ENCODE data around the gene GABBR2. TPM values are rescaled to one million over a fixed set of nuclear protein-coding genes. Genes with fewer than 3 reads are reported as not detected.

GABBR2 gene
- total RNA-seq, 2 donors from 2014 or later: not detected

DNA sequence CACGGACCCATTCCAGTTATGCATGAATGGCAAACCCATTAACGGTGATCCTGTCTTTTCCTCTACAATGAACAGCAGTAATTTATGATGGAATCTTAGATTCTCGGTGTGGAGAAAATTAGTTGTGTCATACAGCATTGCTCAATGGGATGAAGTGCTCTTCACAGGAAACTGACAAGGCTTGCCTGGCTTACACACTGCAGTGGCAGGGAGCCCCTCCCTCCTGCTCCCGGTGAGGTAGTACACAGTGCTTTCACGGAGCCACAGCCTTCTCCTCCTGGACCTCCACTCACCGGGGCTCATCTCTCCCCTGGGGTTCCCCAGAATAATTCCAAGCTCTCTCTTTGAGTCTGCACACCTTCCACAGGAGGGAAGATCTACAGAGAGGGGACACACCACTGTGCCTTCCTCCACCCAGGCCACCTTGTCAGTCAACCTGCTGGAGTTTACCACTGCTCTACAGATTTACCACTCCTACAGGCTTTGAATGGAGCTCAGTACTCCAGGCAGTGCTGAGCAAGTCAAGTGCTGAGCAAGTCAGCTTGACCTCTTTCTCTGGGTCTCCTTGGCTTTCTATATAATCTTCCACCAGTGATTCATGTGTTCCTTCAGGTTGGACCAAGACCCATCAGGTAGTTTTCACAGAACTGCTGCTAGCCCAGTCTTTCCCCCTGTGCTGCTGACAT, 394.2 kb downstream of the GABBR2 start:
- H3K36me3 Mint-ChIP-seq: no peaks in the 10 kb centered on the region
- no peak for DNase-seq (ENCODE audit: low spot score in 2 of 2)
- no peaks in the 10 kb centered on the region for H3K9me3 Mint-ChIP-seq
- no peak overlapping the region for H3K27ac Mint-ChIP-seq
- no peak for ATAC-seq

DNA sequence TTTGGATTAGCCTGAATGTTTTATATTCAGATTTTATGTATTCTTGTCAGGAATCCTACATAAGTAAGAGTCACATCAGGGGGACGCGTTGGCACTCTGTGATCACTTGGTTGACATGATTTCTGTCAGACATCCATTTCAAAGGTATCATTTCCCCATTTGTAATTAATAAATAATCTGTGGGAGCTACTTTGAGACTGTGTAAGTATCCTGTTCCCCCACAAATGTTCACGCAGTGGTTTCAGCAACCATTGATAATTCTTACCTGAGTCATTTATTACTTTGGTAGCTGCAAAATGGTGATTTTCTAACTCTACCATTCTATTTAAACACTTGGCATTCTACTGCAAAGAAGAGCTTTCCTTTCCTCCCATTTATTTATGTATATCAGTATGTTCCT, 396.4 kb downstream of the GABBR2 start:
- DNase-seq (ENCODE audit: low spot score in 2 of 2): no peak
- H3K27ac Mint-ChIP-seq: no peak overlapping the region
- no peaks in the 10 kb centered on the region for H3K9me3 Mint-ChIP-seq
- no peaks in the 10 kb centered on the region for H3K36me3 Mint-ChIP-seq
- ATAC-seq: no peak

DNA sequence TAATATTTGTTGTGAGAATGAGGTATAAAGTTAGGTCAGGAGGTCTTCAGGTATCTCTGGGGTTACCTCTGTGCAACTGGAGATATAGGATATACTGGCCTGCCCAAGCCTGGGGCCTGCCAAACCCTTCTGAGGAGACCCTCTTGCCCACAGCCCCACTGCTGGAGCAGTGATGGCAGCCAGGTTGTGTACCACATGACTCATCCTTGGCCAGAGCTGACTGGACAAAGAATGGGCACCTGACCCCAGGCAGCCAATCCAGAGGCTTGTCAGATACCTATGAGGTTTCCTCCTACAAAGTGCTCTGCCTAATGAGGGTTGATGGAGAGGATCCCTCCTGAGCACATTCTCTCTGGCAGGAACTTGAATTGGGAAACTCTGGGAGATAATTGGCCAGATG, 397.2 kb downstream of the GABBR2 start:
- H3K36me3 Mint-ChIP-seq: no peaks in the 10 kb centered on the region
- no peak for ATAC-seq
- no peak for DNase-seq (ENCODE audit: low spot score in 2 of 2)
- no peak overlapping the region for H3K27ac Mint-ChIP-seq
- no peaks in the 10 kb centered on the region for H3K9me3 Mint-ChIP-seq

DNA sequence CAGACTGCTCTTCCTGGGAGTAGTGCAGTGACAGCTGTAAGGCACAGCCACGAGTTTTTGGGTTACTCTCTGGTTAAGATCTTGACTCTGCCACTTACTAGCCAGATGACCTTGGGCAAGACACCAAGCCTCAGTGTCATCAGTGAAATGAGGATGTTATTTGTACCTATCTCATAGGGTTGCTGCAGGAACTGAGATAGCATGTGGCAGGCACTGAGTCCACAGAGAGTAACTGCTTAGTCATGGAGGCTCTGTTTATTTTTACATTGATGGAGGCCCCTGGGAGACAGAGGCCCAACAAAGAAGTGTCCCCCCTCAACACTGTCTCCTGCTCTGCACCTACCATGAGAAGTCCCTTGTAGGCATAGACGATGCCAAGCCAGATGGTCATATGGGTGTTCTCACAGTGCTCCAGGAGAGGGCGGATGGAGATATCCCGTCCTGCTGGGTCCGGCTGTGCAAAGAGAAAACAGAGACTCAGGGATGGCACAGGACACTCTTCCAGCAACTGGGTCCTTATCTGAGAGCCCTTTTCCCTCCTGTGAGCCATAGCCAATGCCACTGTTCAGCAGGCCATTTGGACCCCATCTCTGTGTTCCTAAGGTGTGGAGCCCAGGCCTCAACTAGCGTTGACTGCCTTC, 397.9 kb downstream of the GABBR2 start:
- Mint-ChIP-seq H3K9me3 (no peaks in the 10 kb centered on the region), H3K27ac (no peak overlapping the region), H3K36me3 (no peaks in the 10 kb centered on the region)
- no peak for DNase-seq (ENCODE audit: low spot score in 2 of 2)
- no peak for ATAC-seq

DNA sequence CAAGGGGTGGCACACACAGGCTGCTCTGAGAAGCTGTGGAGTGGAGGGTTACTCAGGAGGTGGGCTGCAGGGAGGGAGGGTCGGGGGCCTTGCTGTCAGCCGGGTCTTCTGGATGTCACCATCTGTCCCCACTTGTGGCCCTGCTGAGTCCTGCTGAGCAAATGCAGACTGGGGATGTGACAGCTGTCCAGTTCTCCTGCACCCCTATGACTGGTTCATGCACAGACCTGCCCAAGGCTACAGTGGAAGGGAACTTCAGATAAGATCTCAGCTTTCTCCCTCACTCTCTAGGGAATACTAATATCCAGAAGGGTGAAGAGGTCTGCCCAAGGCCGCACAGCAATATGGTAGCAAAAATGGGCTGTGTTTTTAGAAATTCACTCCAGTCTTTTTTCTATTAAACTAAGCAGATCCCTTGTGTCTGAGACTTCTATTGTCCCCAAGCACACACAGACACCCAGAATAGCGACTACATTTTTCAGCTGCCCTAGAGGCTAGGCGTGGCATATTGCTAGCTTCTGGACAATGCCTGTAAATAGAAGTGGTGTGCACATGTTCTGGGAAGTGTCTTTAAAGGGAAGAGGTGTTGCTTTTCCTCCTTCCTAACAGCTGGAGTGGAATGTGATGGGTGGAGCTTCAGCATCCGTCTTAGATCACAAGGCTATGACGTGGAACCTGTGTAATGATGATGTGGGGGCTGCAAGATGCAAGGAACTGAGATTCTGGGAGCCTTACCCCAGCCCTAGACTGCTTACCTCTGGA, 402.2 kb downstream of the GABBR2 start:
- ATAC-seq (no peak), DNase-seq (ENCODE audit: low spot score in 2 of 2) (no peak)
- Mint-ChIP-seq H3K36me3 (no peaks in the 10 kb centered on the region), H3K27ac (peak overlapping the region in 1 of 2 donors; percentile 18), H3K9me3 (no peaks in the 10 kb centered on the region)

DNA sequence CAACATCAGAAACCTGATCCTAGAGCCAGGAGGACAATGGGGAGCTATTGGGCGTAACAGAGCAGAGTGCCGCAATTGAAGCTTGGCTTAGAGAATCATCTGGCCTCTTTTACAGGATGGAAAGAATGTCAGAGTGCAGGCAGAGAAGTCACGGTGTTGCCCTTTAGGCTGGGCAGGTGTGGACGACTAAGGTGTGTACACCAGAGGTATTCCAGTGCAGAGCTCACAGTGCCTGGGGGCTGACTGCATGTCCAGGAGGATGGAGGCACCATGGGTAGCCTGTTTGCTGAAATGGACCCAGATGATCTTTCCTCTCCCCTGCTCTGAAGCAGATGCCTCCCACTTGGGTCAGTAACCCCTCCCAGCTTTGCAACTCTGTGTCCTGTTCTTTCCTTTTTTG, 404.4 kb downstream of the GABBR2 start:
- ATAC-seq (no peak), DNase-seq (ENCODE audit: low spot score in 2 of 2) (no peak)
- no peak overlapping the region for H3K27ac Mint-ChIP-seq
- H3K36me3 Mint-ChIP-seq: no peaks in the 10 kb centered on the region
- H3K9me3 Mint-ChIP-seq: no peaks in the 10 kb centered on the region

DNA sequence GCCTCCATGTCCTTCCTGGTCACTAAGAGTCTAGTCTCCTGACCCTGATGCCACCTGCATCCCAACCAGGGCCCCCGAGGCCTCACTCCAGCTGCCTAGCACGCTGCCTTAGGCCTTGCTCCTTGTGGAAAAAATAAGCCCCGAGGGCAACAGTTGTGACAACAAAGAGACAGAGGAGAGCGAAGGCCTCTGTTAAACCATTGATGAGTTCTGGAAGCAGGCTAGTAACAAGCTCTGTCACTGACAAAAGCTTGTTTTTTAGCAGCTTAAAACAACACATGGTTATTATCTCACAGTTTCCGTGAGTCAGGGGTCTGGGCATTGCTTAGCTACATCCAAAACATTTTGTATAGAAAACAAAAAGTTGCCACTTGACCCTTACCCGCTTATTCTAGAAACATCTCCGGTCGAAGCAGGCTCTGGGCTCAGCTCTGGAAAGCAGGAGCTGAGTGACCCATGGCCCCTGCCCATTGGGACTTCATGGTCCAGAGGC, 405.1 kb downstream of the GABBR2 start:
- no peak for DNase-seq (ENCODE audit: low spot score in 2 of 2)
- ATAC-seq: no peak
- Mint-ChIP-seq H3K9me3 (no peaks in the 10 kb centered on the region), H3K36me3 (no peaks in the 10 kb centered on the region), H3K27ac (no peak overlapping the region)

DNA sequence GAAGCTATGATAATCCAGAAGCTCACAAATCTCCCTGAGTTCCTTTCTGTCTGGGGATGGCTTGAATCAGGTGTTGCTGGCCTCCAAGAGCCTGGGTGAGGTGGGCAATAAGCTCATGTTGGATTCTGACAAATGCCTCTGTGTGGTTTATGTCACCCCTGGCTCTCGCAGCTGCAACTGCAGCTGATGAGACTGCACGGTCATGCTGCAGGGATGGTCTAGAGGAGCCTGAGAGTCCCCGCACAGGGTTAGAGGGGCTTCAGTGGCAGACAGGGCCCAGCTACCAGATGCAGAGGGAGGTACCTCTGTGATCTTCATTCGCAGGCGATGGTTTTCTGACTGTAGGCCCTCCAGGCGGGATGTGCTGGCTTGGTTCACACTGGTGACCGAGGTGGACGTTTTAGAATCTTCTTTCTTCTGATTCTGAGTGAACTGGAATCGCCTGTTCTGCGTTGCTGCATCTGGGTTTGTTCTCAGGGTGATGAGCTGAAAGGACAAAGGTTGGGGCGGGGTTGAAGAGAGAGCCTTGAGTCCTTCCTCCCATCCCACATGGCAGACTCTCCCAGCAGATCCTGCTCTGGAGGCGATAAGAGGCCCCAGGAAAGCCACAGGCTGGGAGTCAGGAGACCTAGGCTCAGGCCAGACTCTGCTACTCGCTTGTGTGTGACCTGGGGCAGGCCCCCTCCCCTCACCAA, 405.6 kb downstream of the GABBR2 start:
- no peak for DNase-seq (ENCODE audit: low spot score in 2 of 2)
- ATAC-seq: no peak
- no peak overlapping the region for H3K27ac Mint-ChIP-seq
- no peaks in the 10 kb centered on the region for H3K36me3 Mint-ChIP-seq
- no peaks in the 10 kb centered on the region for H3K9me3 Mint-ChIP-seq

DNA sequence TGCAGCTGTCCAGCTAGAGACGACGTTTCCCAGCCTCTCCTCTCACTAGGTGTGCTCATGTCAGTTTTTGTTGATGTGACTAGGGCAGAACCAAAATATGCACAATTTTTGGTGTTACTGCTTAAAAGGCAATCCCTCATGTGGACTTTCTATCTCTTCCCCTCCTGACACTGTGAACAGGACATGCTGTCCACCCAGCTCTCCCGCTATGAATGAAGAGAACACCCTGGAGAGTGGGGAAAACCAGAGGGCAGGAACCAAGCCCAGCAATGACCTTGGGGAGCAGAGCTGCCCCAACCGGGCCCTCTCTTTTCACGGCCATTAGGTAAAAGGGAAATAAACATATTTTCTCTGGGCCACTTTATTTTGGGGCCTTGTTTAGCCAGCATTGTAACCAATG, 406.6 kb downstream of the GABBR2 start:
- no peaks in the 10 kb centered on the region for H3K9me3 Mint-ChIP-seq
- ATAC-seq: no peak
- no peak for DNase-seq (ENCODE audit: low spot score in 2 of 2)
- no peaks in the 10 kb centered on the region for H3K36me3 Mint-ChIP-seq
- peak overlapping the region in 1 of 2 donors; percentile 62 for H3K27ac Mint-ChIP-seq

DNA sequence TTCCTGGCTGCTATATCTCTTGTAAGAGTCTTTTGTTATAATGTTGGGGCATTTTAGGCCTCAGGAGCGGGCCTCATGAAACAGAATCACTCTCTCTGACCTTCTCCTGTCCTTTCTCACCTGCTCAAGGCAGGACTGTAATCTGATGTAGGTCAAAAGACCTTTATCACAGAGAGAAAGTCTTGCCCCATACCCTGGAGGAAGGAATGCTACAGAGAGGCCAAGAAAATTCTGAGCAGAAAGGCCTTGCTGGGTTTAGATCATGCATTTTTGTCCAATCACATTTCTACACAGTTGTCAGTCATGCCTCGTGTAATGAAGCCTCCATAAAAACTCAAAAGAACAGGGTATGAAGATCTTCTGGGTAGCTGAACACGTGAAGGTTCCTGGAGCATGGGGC, 408.1 kb downstream of the GABBR2 start:
- Mint-ChIP-seq H3K36me3 (no peaks in the 10 kb centered on the region), H3K27ac (no peak overlapping the region), H3K9me3 (no peaks in the 10 kb centered on the region)
- ATAC-seq (no peak), DNase-seq (ENCODE audit: low spot score in 2 of 2) (no peak)

DNA sequence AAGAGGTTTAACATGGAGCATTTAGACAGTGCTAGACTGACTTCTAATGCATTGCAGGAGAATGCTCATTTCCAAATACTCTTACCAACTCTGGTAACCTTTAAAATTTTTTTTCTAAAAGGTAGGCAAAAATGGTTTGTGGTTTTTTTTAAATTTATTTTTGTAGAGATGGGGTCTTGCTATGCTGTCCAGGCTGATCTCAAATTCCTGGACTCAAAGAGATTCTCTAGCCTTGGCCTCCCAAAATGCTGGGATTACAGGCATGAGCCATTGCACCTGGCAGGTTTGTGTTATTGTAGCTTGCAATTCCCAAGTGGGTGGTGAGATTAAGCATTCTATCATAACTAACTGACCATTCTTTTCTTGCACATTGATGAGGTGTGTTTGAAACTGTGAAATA, 410.3 kb downstream of the GABBR2 start:
- H3K27ac Mint-ChIP-seq: no peak overlapping the region
- no peak for DNase-seq (ENCODE audit: low spot score in 2 of 2)
- no peaks in the 10 kb centered on the region for H3K36me3 Mint-ChIP-seq
- H3K9me3 Mint-ChIP-seq: no peaks in the 10 kb centered on the region
- ATAC-seq: no peak

DNA sequence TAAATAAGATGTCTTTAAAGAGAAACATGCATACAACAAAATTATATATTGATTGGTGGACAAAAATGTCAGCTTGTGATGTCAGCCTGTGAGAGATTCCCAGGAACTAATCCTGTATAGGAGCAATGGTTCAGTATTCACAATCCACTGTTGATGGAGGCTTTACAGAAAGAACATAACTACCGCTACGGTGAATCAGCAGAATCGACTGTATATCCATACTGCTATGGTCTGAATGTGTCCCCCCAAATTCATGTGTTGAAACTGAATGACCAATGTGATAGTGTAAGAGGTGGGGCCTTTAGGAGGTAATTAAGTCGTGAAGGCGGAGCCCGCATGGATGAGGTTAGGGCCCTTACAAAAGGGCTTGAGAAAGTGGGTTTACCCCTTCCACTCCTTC, 412.9 kb downstream of the GABBR2 start:
- ATAC-seq: no peak
- Mint-ChIP-seq H3K27ac (no peak overlapping the region), H3K36me3 (no peaks in the 10 kb centered on the region), H3K9me3 (no peaks in the 10 kb centered on the region)
- DNase-seq (ENCODE audit: low spot score in 2 of 2): no peak

DNA sequence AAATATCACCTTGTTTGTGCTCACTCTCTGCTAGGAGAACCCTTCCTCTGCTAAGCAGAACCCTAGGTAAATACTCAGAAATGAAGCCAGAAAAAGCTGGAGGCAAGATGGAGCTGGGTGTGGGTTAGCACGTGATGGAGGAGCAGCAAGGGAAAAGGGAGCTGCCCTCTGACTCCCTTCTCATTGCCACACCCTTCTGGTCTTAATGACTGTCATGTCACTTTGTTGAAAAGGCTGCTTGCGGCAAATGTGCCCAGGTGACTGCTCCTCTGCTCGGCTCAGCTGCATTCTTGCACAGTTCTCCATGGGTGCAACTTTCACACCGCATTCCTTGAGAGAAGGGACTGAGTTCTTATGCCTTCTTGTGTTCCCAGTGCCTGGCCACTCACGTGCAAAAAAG, 416.9 kb downstream of the GABBR2 start:
- Mint-ChIP-seq H3K36me3 (no peaks in the 10 kb centered on the region), H3K9me3 (no peaks in the 10 kb centered on the region), H3K27ac (no peak overlapping the region)
- DNase-seq (ENCODE audit: low spot score in 2 of 2): no peak
- ATAC-seq: no peak

DNA sequence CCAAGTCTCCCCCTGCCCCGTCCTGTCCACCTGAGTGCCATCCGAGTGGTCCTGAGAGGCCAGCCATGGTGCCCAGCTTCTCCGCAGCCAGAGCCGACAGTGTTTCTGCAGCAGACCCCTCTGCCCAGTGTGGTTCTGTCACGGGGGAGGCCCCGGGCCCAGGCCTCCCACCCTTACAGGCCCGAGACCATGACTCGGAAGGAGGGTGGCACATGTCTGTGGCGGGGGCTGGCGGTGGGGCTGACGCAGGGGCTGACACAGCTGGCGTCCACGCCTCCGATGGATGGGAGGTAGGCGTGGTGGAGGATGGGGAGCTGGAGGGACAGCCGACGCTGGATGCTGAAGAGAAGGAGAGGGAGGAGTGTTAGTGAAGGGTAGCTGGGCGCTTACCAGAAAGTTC, 418.3 kb downstream of the GABBR2 start:
- DNase-seq (ENCODE audit: low spot score in 2 of 2): no peak
- H3K27ac Mint-ChIP-seq: no peak overlapping the region
- no peak for ATAC-seq

DNA sequence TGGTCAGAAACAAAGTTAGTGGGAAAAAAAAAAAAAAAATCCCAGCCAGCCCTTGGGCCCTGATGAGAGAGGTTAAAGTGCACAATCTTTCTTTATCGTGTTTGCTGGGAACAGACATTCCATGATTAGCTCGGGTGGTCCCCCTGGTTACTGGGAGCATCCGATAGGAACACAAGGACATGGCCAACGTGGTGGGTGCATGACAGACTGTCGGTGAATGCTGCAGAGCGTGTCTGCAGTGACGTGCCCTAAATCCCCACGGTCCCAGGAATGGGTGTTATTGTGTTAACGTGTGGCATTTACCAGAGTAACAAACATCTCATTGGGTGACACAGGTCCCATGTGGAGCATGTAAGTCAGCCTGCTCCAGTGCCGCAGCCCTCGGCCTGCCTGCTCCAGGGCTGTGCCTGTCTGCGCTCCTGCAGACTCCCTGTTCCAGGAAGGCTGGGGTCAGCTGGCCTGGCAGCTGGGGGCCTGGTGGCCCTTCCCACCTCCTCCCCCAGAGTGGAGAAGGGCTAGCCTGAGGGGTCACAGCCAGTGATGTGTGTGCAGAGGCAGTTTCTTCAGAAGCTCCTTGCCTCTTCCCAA, 419.0 kb downstream of the GABBR2 start:
- ATAC-seq (no peak), DNase-seq (ENCODE audit: low spot score in 2 of 2) (no peak)
- H3K36me3 Mint-ChIP-seq: no peaks in the 10 kb centered on the region
- no peak overlapping the region for H3K27ac Mint-ChIP-seq
- no peaks in the 10 kb centered on the region for H3K9me3 Mint-ChIP-seq

More for the DNA sequence above, 418.3 kb downstream of the GABBR2 start:
- H3K9me3 Mint-ChIP-seq: no peaks in the 10 kb centered on the region
- H3K36me3 Mint-ChIP-seq: no peaks in the 10 kb centered on the region

DNA sequence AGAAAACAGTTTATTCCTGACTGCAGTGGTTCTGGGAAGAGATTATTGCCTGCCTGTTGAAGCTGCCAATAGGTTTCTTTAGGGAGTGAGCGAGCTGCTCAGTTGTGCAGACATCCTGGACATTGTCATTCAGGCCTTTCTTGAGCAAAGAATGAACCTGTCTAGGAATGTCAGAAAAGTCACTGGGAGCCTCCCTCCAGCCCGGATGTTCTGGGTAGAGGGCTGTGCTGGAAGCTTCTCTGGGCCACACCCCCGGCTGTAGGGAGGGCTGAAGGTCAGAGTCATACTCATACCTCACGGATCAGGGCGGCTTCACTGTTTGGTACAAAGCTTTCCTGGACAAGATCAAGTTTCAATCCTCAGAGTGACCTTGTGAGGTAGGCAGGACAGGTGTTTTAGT, 419.9 kb downstream of the GABBR2 start:
- no peak overlapping the region for H3K27ac Mint-ChIP-seq

DNA sequence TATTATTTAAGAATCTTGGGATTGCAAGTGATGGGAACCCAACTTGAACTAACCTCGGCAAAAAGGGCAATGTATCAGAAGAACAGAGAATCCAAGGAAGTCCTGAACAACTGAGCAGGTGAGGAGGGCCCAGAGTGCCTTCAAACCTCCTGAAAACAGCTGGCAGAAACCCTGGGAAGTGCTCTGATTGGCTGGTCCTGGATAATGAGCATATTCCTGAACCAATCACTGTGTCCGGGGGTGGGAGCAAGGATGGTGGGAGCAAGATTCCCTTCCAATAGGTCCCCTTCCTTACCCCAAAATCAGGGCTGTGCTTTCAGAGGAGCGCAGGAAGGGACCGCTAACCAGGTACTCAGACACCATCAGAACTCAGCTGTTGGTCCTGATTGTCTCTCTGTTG, 421.4 kb downstream of the GABBR2 start:
- ATAC-seq: no peak

More for the DNA sequence above, 419.9 kb downstream of the GABBR2 start:
- Mint-ChIP-seq H3K36me3 (no peaks in the 10 kb centered on the region), H3K9me3 (no peaks in the 10 kb centered on the region)
- ATAC-seq (no peak), DNase-seq (ENCODE audit: low spot score in 2 of 2) (no peak)

More for the DNA sequence above, 421.4 kb downstream of the GABBR2 start:
- peak overlapping the region in 1 of 2 donors; percentile 41 for H3K27ac Mint-ChIP-seq
- DNase-seq (ENCODE audit: low spot score in 2 of 2): no peak
- H3K36me3 Mint-ChIP-seq: no peaks in the 10 kb centered on the region
- no peaks in the 10 kb centered on the region for H3K9me3 Mint-ChIP-seq
